WTC11 (cell line): ENCODE results near the gene CYGB. TPM values are rescaled to one million over a fixed set of nuclear protein-coding genes. Genes with fewer than 3 reads are reported as not detected.

ENCODE experiments used
- ATAC-seq: fragments of 200-7000 bp; cut with Tn5 transposase; 2 replicates; pipeline ENCODE4 v1.10.0; 2021; ENCODE audit warnings: mild to moderate bottlenecking, moderate library complexity
- CTCF ChIA-PET: fragments of 300-600 bp; sonication (Branson Sonifier 250); formaldehyde crosslinking; loops from one replicate; lab custom pipeline; 2021; ENCODE audit warnings: antibody characterized with exemption; lab: Charles Lee
- POLR2A ChIA-PET: fragments of 350-600 bp; sonication (Branson Sonifier 250); formaldehyde crosslinking; loops from one replicate; lab custom pipeline; 2021; ENCODE audit warnings: antibody characterized with exemption; lab: Charles Lee
- DNase-seq: peaks from one replicate; pipeline ENCODE4 v3.0.0; 2021; ENCODE audit warnings: low spot score
- H3K27ac Mint-ChIP-seq: 2 replicates; pipeline ENCODE4 v1.8.0; 2021; ENCODE audit warnings: mixed read lengths
- H3K27me3 Mint-ChIP-seq: 2 replicates; pipeline ENCODE4 v1.8.0; 2021; ENCODE audit warnings: low read depth, mild to moderate bottlenecking, moderate library complexity, mixed read lengths
- H3K36me3 Mint-ChIP-seq: 2 replicates; pipeline ENCODE4 v1.8.0; 2021; ENCODE audit warnings: mixed read lengths
- H3K4me1 Mint-ChIP-seq: 2 replicates; pipeline ENCODE4 v1.8.0; 2022; ENCODE audit warnings: mixed read lengths
- H3K4me3 Mint-ChIP-seq: 2 replicates; pipeline ENCODE4 v1.8.0; 2021; ENCODE audit warnings: mild to moderate bottlenecking, moderate library complexity, mixed read lengths
- H3K9me3 Mint-ChIP-seq: 2 replicates; pipeline ENCODE4 v1.8.0; 2021; ENCODE audit warnings: mixed read lengths
- ATF3 ChIP-seq: sonication (generic); formaldehyde crosslinking; conservative IDR thresholded peaks from 2 replicates; pipeline ENCODE4 v1.8.1; 2022; ENCODE audit warnings: mild to moderate bottlenecking, missing genetic modification reagents
- ATF6 ChIP-seq: sonication (generic); formaldehyde crosslinking; IDR thresholded peaks from 2 replicates; pipeline ENCODE4 v1.8.1; 2023; ENCODE audit warnings: mild to moderate bottlenecking, missing genetic modification reagents
- CBFB ChIP-seq: sonication (generic); formaldehyde crosslinking; IDR thresholded peaks from 2 replicates; pipeline ENCODE4 v1.8.1; 2022; ENCODE audit warnings: mild to moderate bottlenecking, low read depth, missing genetic modification reagents
- E2F1 ChIP-seq: sonication (generic); formaldehyde crosslinking; IDR thresholded peaks from 2 replicates; pipeline ENCODE4 v1.8.0; 2022; ENCODE audit warnings: mild to moderate bottlenecking, missing genetic modification reagents
- E2F5 ChIP-seq: sonication (generic); formaldehyde crosslinking; IDR thresholded peaks from 2 replicates; pipeline ENCODE4 v1.8.1; 2022; ENCODE audit warnings: mild to moderate bottlenecking, moderate library complexity, missing genetic modification reagents
- EMX1 ChIP-seq: fragments of 250-450 bp; sonication (Bioruptor Pico); IDR thresholded peaks from 2 replicates; pipeline ENCODE4 v1.8.0; 2021; ENCODE audit warnings: mild to moderate bottlenecking
- FOXK1 ChIP-seq: sonication (generic); formaldehyde crosslinking; IDR thresholded peaks from 2 replicates; pipeline ENCODE4 v1.8.0; 2022; ENCODE audit warnings: mild to moderate bottlenecking, moderate library complexity, missing genetic modification reagents
- IRF1 ChIP-seq: sonication (generic); formaldehyde crosslinking; IDR thresholded peaks from 2 replicates; pipeline ENCODE4 v1.8.0; 2023; ENCODE audit warnings: missing genetic modification reagents
- KAT7 ChIP-seq: sonication (generic); formaldehyde crosslinking; IDR thresholded peaks from 2 replicates; pipeline ENCODE4 v1.8.1; 2023; ENCODE audit warnings: missing genetic modification reagents, mild to moderate bottlenecking, borderline replicate concordance
- MXD4 ChIP-seq: fragments of 250-450 bp; sonication (Bioruptor Pico); IDR thresholded peaks from 2 replicates; pipeline ENCODE4 v1.8.0; 2021; ENCODE audit warnings: mild to moderate bottlenecking, moderate library complexity, borderline replicate concordance
- NFATC4 ChIP-seq: fragments of 250-450 bp; sonication (Bioruptor Pico); IDR thresholded peaks from 2 replicates; pipeline ENCODE4 v1.9.0; 2021; ENCODE audit warnings: mild to moderate bottlenecking
- NR2C2 ChIP-seq: sonication (generic); formaldehyde crosslinking; IDR thresholded peaks from 2 replicates; pipeline ENCODE4 v1.8.0; 2022; ENCODE audit warnings: mild to moderate bottlenecking, missing genetic modification reagents
- PRRX2 ChIP-seq: fragments of 250-450 bp; sonication (Bioruptor Pico); IDR thresholded peaks from 2 replicates; pipeline ENCODE4 v1.8.0; 2021; ENCODE audit warnings: mild to moderate bottlenecking
- SMAD3 ChIP-seq: sonication (generic); formaldehyde crosslinking; IDR thresholded peaks from 2 replicates; pipeline ENCODE4 v1.8.0; 2022; ENCODE audit warnings: missing genetic modification reagents, mild to moderate bottlenecking, borderline replicate concordance
- SOX15 ChIP-seq: fragments of 250-450 bp; sonication (Bioruptor Pico); IDR thresholded peaks from 2 replicates; pipeline ENCODE4 v1.9.0; 2021; ENCODE audit warnings: mild to moderate bottlenecking
- ZBTB21 ChIP-seq: sonication (generic); formaldehyde crosslinking; IDR thresholded peaks from 2 replicates; pipeline ENCODE4 v1.8.1; 2023; ENCODE audit warnings: mild to moderate bottlenecking, missing genetic modification reagents, borderline replicate concordance
- ZNF121 ChIP-seq: sonication (generic); formaldehyde crosslinking; IDR thresholded peaks from 2 replicates; pipeline ENCODE4 v1.8.0; 2023; ENCODE audit warnings: missing genetic modification reagents
- ZNF219 ChIP-seq: sonication (generic); formaldehyde crosslinking; IDR thresholded peaks from 2 replicates; pipeline ENCODE4 v1.8.0; 2023; ENCODE audit warnings: missing genetic modification reagents, mild to moderate bottlenecking, borderline replicate concordance
- ZNF232 ChIP-seq: sonication (generic); formaldehyde crosslinking; IDR thresholded peaks from 2 replicates; pipeline ENCODE4 v1.8.0; 2022; ENCODE audit warnings: mild to moderate bottlenecking, missing genetic modification reagents
- ZNF263 ChIP-seq: sonication (generic); formaldehyde crosslinking; IDR thresholded peaks from 2 replicates; pipeline ENCODE4 v1.8.1; 2022; ENCODE audit warnings: low read depth, mild to moderate bottlenecking, moderate library complexity, missing genetic modification reagents
- ZNF396 ChIP-seq: fragments of 250-450 bp; sonication (Bioruptor Pico); IDR thresholded peaks from 2 replicates; pipeline ENCODE4 v1.8.0; 2021; ENCODE audit warnings: mild to moderate bottlenecking, moderate library complexity, borderline replicate concordance
- ZNF423 ChIP-seq: fragments of 250-450 bp; sonication (Bioruptor Pico); IDR thresholded peaks from 2 replicates; pipeline ENCODE4 v2.1.2; 2022; ENCODE audit warnings: mild to moderate bottlenecking, moderate library complexity
- ZNF532 ChIP-seq: fragments of 250-450 bp; sonication (Bioruptor Pico); IDR thresholded peaks from 2 replicates; pipeline ENCODE4 v1.9.0; 2021; ENCODE audit warnings: mild to moderate bottlenecking, borderline replicate concordance
- ZSCAN18 ChIP-seq: fragments of 250-450 bp; sonication (Bioruptor Pico); IDR thresholded peaks from 2 replicates; pipeline ENCODE4 v2.1.2; 2022; ENCODE audit warnings: mild to moderate bottlenecking, moderate library complexity
- total RNA-seq: library from RNA; stranded (reverse); gene quantifications from 3 replicates; pipeline ENCODE4 v1.2.3, GENCODE V29; 2021

The CYGB gene
- total RNA-seq, 1 experiment from 2014 or later = 3.6 TPM

- Mint-ChIP-seq H3K36me3 (no peaks in the 10 kb centered on the region), H3K27ac (no peak overlapping the region), H3K4me1 (peaks cover 8% of the 10 kb centered on the region), H3K4me3 (no peak overlapping the region), H3K27me3 (peaks cover 40% of the 10 kb centered on the region), H3K9me3 (no peaks in the 10 kb centered on the region; the same call in 1 of the 2 replicates)
- ChIA-PET CTCF (interaction anchor here (1.4 to 3.5 kb wide), 3 partner anchors 11 to 103 kb away, joined by 6 to 20 read pairs (median 7); no protein-coding TSS in a partner anchor), POLR2A (no interaction called here)
- DNase-seq (no peak), ATAC-seq (no peak)
- TF ChIP-seq E2F1 (CRISPR knock-in tag) (no peak), ZNF219 (no peak), KAT7 (CRISPR knock-in tag) (no peak), SMAD3 (CRISPR knock-in tag) (no peak), IRF1 (CRISPR knock-in tag) (no peak), ZNF396 (CRISPR knock-in tag) (no peak), ATF3 (CRISPR knock-in tag) (no peak), ZNF532 (no peak), ZNF121 (no peak), FOXK1 (CRISPR knock-in tag) (no peak), ZSCAN18 (no peak), SOX15 (CRISPR knock-in tag) (no peak), ZNF423 (CRISPR knock-in tag) (no peak), MXD4 (CRISPR knock-in tag) (no peak), E2F5 (CRISPR knock-in tag) (no peak), ZNF263 (no peak), ZNF232 (no peak), EMX1 (no peak), ZBTB21 (no peak)
Observed at GRCh38 chr17:76578376-76578775, 40.9 kb upstream of the CYGB start.

- H3K9me3 Mint-ChIP-seq = no peaks in the 10 kb centered on the region; the same call in 1 of the 2 replicates
- DNase-seq (no peak), ATAC-seq (no peak)
- ChIA-PET CTCF (interaction anchor here (0.9 to 3.5 kb wide), 6 partner anchors 8 to 104 kb away, joined by 3 to 20 read pairs (median 5); no protein-coding TSS in a partner anchor), POLR2A (no interaction called here)
- peaks cover 8% of the 10 kb centered on the region for H3K4me1 Mint-ChIP-seq
- no peak overlapping the region for H3K27ac Mint-ChIP-seq
- no peak overlapping the region for H3K4me3 Mint-ChIP-seq
- peaks cover 35% of the 10 kb centered on the region for H3K27me3 Mint-ChIP-seq
- no peaks in the 10 kb centered on the region for H3K36me3 Mint-ChIP-seq
- TF ChIP-seq PRRX2 (CRISPR knock-in tag) (no peak), ZNF263 (no peak), E2F1 (CRISPR knock-in tag) (no peak), NR2C2 (CRISPR knock-in tag) (no peak), NFATC4 (CRISPR knock-in tag) (no peak), ATF6 (CRISPR knock-in tag) (no peak), CBFB (CRISPR knock-in tag) (no peak)
Observed at GRCh38 chr17:76577876-76578275, 40.4 kb upstream of the CYGB start.
